Embryonic facial prominence (tissue), 1 donor: Measurements from ENCODE around the gene CERS1.

Experiments used
- DNase-seq: peaks from one replicate; pipeline ENCODE4 v3.0.0-alpha.2; 2016; ENCODE audit errors: extremely low spot score

Gene CERS1

DNA sequence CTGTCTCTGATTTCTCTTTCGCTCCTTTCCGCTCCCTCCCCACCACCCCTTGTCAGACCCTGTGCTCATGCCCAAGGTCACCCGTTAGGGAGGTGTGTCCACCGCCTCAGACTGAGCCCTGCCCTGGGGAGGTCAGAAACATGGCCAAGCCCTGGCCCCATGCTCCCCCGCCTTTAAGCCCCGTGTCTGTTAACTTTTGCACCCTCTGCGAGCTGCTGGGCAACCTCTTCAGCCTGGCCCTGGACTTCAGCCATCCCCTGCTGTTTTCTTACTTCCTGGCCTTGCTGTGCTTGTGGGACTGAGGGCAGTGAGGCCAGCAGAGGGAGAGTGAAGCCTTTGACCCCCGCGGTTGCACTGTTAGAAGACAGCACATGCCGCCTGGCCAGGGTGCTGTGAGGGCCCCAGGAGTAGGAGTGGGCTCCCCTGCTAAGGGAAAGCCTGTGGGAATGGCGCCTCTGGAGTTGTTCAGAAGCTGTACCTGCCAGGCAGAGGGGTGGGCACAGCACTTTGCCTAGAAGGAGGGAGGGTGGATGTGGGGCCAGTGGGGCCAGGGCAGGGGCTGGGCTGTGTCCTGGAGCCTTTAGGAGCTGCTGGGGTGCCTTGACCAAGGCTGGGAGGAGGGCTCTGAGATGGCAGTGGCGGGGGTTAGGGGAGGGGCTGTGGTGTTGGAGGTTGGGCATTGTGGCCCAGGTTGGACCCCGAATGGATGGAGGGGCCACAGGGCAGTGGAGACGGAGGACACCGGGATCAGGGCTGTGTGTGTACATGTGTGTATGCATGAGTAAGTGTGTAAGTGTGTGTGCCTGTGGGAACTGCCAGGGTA is 56.3 kb downstream of the CERS1 start:
- no peak for DNase-seq

GRCh38 chr19:18834644-18834984 is 61.3 kb downstream of the CERS1 start:
- DNase-seq: no peak

DNA sequence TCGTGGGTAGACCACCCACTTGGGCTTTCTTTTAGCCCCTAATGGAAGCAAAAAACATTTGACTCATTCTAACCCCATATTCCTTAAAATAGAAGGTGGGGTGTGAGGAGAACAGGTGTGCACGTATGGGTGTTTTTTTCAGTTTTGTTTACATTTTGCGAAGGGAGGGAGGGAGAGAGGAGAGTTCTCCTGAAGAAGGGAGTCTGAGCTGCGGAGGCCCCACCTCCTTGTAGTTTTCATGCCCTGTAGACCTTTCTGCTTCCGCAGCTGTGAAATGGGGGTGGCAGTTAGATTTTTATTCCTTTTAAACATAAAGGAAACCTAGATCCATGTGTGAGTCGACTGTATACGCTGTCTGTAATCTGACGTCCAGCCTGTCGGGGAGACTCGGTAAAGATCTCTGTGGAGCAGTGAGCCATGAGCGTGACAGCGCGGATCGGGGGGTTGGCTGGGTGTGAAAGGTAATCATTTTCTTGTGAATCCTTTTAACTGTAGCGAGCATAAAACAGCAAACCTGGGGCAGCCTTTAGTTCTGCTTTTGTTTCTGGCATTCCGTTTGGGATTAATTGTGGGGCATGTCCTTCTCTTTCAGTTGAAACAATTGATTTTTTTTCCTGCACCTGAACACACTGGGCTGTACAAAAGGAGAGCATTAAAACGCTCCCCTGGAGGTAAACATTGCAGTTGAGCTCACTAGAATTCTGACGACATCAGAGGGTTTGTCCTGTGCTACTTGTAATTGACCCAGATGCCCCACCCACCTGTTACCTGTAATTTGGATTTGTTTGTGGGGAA is 61.9 kb downstream of the CERS1 start:
- DNase-seq: no peak

DNA sequence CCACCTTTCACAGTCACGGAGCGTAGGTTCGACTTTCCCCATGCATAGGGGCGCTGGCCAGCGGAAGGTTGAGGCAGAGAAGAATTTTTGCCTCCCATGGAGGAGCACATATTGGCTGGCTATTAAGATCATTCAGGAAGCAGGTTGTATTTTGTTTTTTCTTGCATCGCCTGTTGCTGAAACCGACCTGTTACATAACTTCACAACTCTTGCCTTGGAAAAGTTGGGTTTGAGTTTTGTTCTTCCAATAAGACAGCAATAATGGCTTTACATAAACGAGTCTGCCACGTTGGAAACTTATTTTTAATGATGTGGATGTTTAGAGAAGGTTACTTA is 62.8 kb downstream of the CERS1 start:
- DNase-seq: no peak

- no peak for DNase-seq
Observed at GRCh38 chr19:18832306-18833140, 63.4 kb downstream of the CERS1 start.

GRCh38 chr19:18831524-18832305 is 64.2 kb downstream of the CERS1 start, which contains the start of gene UPF1:
TSS of gene UPF1 (plus strand) at chr19:18831959. CDS start at chr19:18832210, 251 bp downstream.
- DNase-seq: peak; percentile 85

GRCh38 chr19:18830488-18830887 is 65.5 kb downstream of the CERS1 start:
- DNase-seq: no peak

DNA sequence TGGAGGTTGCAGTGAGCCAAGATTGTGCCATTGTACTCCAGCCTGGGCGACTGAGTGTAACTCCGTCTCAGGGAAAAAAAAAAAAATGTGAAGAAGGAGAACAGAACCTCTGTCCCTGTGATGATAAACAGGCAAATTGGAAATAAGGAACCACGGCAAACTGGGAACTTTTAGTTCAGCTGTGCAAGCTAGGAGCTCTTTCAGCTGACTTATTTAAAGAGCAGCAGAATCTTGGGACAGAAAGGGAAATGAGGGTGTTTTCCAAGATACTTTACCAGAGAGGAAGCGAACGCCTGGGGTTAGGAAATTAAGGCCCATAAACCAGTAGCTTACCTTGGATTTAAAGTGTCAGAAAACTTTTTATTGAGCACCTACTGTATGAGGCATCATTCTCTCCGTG is 67.2 kb downstream of the CERS1 start:
- DNase-seq: no peak
